Activated T-helper 2 cell treated with anti-CD3 and anti-CD28 coated beads, Interferon-gamma antibody, Interleukin-2, Interleukin-4, amounts not matched to agents 10 μg/mL and 5 μg/mL and 100 μg/mL, durations not matched to agents 14 hours and 24 hours and 36 hours (primary cell): Measurements from ENCODE around the gene GPR176. TPM values are rescaled to one million over a fixed set of nuclear protein-coding genes. Genes with fewer than 3 reads are reported as not detected.

Experiments used
- DNase-seq: peaks from one replicate; pipeline ENCODE4 v3.0.0; 2021; ENCODE audit warnings: low spot score
- H3K27ac Mint-ChIP-seq: one replicate; pipeline ENCODE4 v1.8.0; 2021; ENCODE audit warnings: mixed read lengths
- H3K27me3 Mint-ChIP-seq: one replicate; pipeline ENCODE4 v1.8.0; 2021; ENCODE audit warnings: low read depth, mixed read lengths
- H3K36me3 Mint-ChIP-seq: one replicate; pipeline ENCODE4 v1.8.0; 2021; ENCODE audit warnings: low read depth, mixed read lengths
- H3K4me1 Mint-ChIP-seq: one replicate; pipeline ENCODE4 v1.8.0; 2021; ENCODE audit warnings: low read depth, mixed read lengths
- H3K4me3 Mint-ChIP-seq: one replicate; pipeline ENCODE4 v1.8.0; 2021; ENCODE audit warnings: low read depth, mild to moderate bottlenecking, moderate library complexity, mixed read lengths
- H3K9me3 Mint-ChIP-seq: one replicate; pipeline ENCODE4 v1.8.0; 2021; ENCODE audit warnings: mixed read lengths
- intact Hi-C: fragments of 100-400 bp; cut with micrococcal nuclease; formaldehyde crosslinking; loops from one replicate; pipeline ENCODE4 v1.15.1; 2023
- total RNA-seq: library from RNA; stranded (reverse); gene quantifications from 2 replicates; pipeline ENCODE4 v1.2.3, GENCODE V29; 2022

Gene GPR176
- total RNA-seq, 1 donor from 2014 or later: 0.34 TPM

- peaks cover under 1% of the 10 kb centered on the region for H3K36me3 Mint-ChIP-seq
- intact Hi-C loops: loop anchor here (10.0 kb wide), 1 partner anchor 302 kb away; no protein-coding TSS in a partner anchor
- H3K27me3 Mint-ChIP-seq: peaks cover 3% of the 10 kb centered on the region
- H3K4me1 Mint-ChIP-seq: peaks cover 16% of the 10 kb centered on the region
- no peak overlapping the region for H3K27ac Mint-ChIP-seq
- no peaks in the 10 kb centered on the region for H3K9me3 Mint-ChIP-seq
- H3K4me3 Mint-ChIP-seq: no peak overlapping the region
- DNase-seq: no peak
Observed at GRCh38 chr15:39926526-39926925, 6.5 kb upstream of the GPR176 start.

GRCh38 chr15:39925112-39925842, 5.2 kb upstream of the GPR176 start:
- peaks cover 8% of the 10 kb centered on the region for H3K27me3 Mint-ChIP-seq
- peaks cover 7% of the 10 kb centered on the region for H3K36me3 Mint-ChIP-seq
- DNase-seq: no peak
- H3K4me3 Mint-ChIP-seq: no peak overlapping the region
- no peak overlapping the region for H3K27ac Mint-ChIP-seq
- H3K9me3 Mint-ChIP-seq: no peaks in the 10 kb centered on the region
- H3K4me1 Mint-ChIP-seq: peaks cover 23% of the 10 kb centered on the region
- intact Hi-C loops: loop anchor here (2.0 to 10.0 kb wide), 2 partner anchors 16 to 300 kb away; no protein-coding TSS in a partner anchor

GRCh38 chr15:39924437-39924836, 4.4 kb upstream of the GPR176 start:
- H3K4me1 Mint-ChIP-seq: peaks cover 23% of the 10 kb centered on the region
- H3K4me3 Mint-ChIP-seq: no peak overlapping the region
- H3K9me3 Mint-ChIP-seq: no peaks in the 10 kb centered on the region
- H3K27ac Mint-ChIP-seq: no peak overlapping the region
- intact Hi-C loops: loop anchor here (2.0 to 10.0 kb wide), 3 partner anchors 16 to 300 kb away; no protein-coding TSS in a partner anchor
- H3K36me3 Mint-ChIP-seq: peaks cover 7% of the 10 kb centered on the region
- H3K27me3 Mint-ChIP-seq: peaks cover 8% of the 10 kb centered on the region
- no peak for DNase-seq

GRCh38 chr15:39922462-39923092, 2.5 kb upstream of the GPR176 start:
- intact Hi-C loops: loop anchor here (5.0 to 10.0 kb wide), 2 partner anchors 45 to 298 kb away; no protein-coding TSS in a partner anchor
- H3K27me3 Mint-ChIP-seq: peaks cover 23% of the 10 kb centered on the region
- H3K9me3 Mint-ChIP-seq: no peaks in the 10 kb centered on the region
- peaks cover 10% of the 10 kb centered on the region for H3K36me3 Mint-ChIP-seq
- no peak overlapping the region for H3K4me3 Mint-ChIP-seq
- H3K4me1 Mint-ChIP-seq: peaks cover 31% of the 10 kb centered on the region
- DNase-seq: no peak
- H3K27ac Mint-ChIP-seq: no peak overlapping the region

GRCh38 chr15:39921274-39921638, 1.2 kb upstream of the GPR176 start:
- no peak for DNase-seq
- H3K4me1 Mint-ChIP-seq: peaks cover 31% of the 10 kb centered on the region
- H3K27me3 Mint-ChIP-seq: peaks cover 33% of the 10 kb centered on the region
- peak overlapping the region; percentile 82 for H3K4me3 Mint-ChIP-seq
- peaks cover 10% of the 10 kb centered on the region for H3K36me3 Mint-ChIP-seq
- no peaks in the 10 kb centered on the region for H3K9me3 Mint-ChIP-seq
- intact Hi-C loops: loop anchor here (2.0 to 10.0 kb wide), 3 partner anchors 14 to 296 kb away; partner anchors contain the start of gene EIF2AK4
- H3K27ac Mint-ChIP-seq: peak overlapping the region; percentile 73

GRCh38 chr15:39920510-39921273, 626 bp upstream of the GPR176 start:
- peak overlapping the region; percentile 82 for H3K4me3 Mint-ChIP-seq
- no peaks in the 10 kb centered on the region for H3K9me3 Mint-ChIP-seq
- intact Hi-C loops: loop anchor here (2.0 to 10.0 kb wide), 3 partner anchors 14 to 296 kb away; partner anchors contain the start of gene EIF2AK4
- H3K4me1 Mint-ChIP-seq: peaks cover 30% of the 10 kb centered on the region
- H3K27ac Mint-ChIP-seq: peak overlapping the region; percentile 73
- peak; percentile 65 for DNase-seq
- peaks cover 36% of the 10 kb centered on the region for H3K27me3 Mint-ChIP-seq
- peaks cover 10% of the 10 kb centered on the region for H3K36me3 Mint-ChIP-seq

GRCh38 chr15:39919411-39919747, 687 bp downstream of the GPR176 start:
- Mint-ChIP-seq H3K9me3 (peaks cover 7% of the 10 kb centered on the region), H3K27ac (no peak overlapping the region), H3K27me3 (peaks cover 43% of the 10 kb centered on the region), H3K36me3 (peaks cover 10% of the 10 kb centered on the region), H3K4me3 (peak overlapping the region; percentile 45), H3K4me1 (peaks cover 19% of the 10 kb centered on the region)
- intact Hi-C loops: no loop called here
- no peak for DNase-seq

- peaks cover 16% of the 10 kb centered on the region for H3K4me1 Mint-ChIP-seq
- H3K27me3 Mint-ChIP-seq: peaks cover 43% of the 10 kb centered on the region
- H3K4me3 Mint-ChIP-seq: peak overlapping the region; percentile 46
- no peak overlapping the region for H3K27ac Mint-ChIP-seq
- intact Hi-C loops: no loop called here
- H3K36me3 Mint-ChIP-seq: peaks cover 10% of the 10 kb centered on the region
- DNase-seq: no peak
- peaks cover 7% of the 10 kb centered on the region for H3K9me3 Mint-ChIP-seq
Observed at GRCh38 chr15:39918688-39919385, 1.2 kb downstream of the GPR176 start.

- Mint-ChIP-seq H3K4me1 (peaks cover 9% of the 10 kb centered on the region), H3K36me3 (peaks cover 3% of the 10 kb centered on the region), H3K4me3 (no peak overlapping the region), H3K27me3 (peaks cover 41% of the 10 kb centered on the region), H3K9me3 (peaks cover 7% of the 10 kb centered on the region), H3K27ac (no peak overlapping the region)
- DNase-seq: no peak
- intact Hi-C loops: no loop called here
Observed at GRCh38 chr15:39914977-39915376, 5.1 kb downstream of the GPR176 start.

- Mint-ChIP-seq H3K36me3 (no peaks in the 10 kb centered on the region), H3K4me1 (peaks cover 2% of the 10 kb centered on the region), H3K9me3 (no peaks in the 10 kb centered on the region), H3K4me3 (no peak overlapping the region), H3K27ac (no peak overlapping the region), H3K27me3 (peaks cover 5% of the 10 kb centered on the region)
- intact Hi-C loops: loop anchor here (2.0 kb wide), 1 partner anchor 16 kb away; no protein-coding TSS in a partner anchor
- DNase-seq: no peak
Observed at GRCh38 chr15:39909007-39909406, 11.1 kb downstream of the GPR176 start.

- Mint-ChIP-seq H3K36me3 (no peaks in the 10 kb centered on the region), H3K4me3 (no peak overlapping the region), H3K27ac (no peak overlapping the region), H3K9me3 (no peaks in the 10 kb centered on the region), H3K27me3 (peaks cover 9% of the 10 kb centered on the region), H3K4me1 (peaks cover 2% of the 10 kb centered on the region)
- DNase-seq: no peak
- intact Hi-C loops: loop anchor here (2.0 kb wide), 1 partner anchor 17 kb away; no protein-coding TSS in a partner anchor
Observed at GRCh38 chr15:39908186-39908585, 11.9 kb downstream of the GPR176 start.

- peaks cover 9% of the 10 kb centered on the region for H3K27me3 Mint-ChIP-seq
- no peak overlapping the region for H3K4me3 Mint-ChIP-seq
- DNase-seq: no peak
- no peaks in the 10 kb centered on the region for H3K36me3 Mint-ChIP-seq
- H3K4me1 Mint-ChIP-seq: peaks cover 2% of the 10 kb centered on the region
- H3K27ac Mint-ChIP-seq: no peak overlapping the region
- intact Hi-C loops: no loop called here
- no peaks in the 10 kb centered on the region for H3K9me3 Mint-ChIP-seq
Observed at GRCh38 chr15:39907216-39907615, 12.8 kb downstream of the GPR176 start.
